Immature natural killer cell (primary cell): ENCODE data around the gene PRODH. TPM values are rescaled to one million over a fixed set of nuclear protein-coding genes. Genes with fewer than 3 reads are reported as not detected.
"Not testable (repeated sequence)": the region's sequence is repeated elsewhere in the genome, so short reads cannot be mapped to it uniquely, and the experiment has no call there.

Experiments
- DNase-seq, 3 donors: peaks; one replicate each; pipeline ENCODE4 v3.0.0; 2022; ENCODE audit warnings: mixed read lengths in 1 of 3
- H3K27ac Mint-ChIP-seq, 6 donors: one replicate each; pipeline ENCODE4 v1.8.0; 2020; ENCODE audit warnings: mixed read lengths in 6 of 6, mild to moderate bottlenecking in 5 of 6, inconsistent platforms in 4 of 6, moderate library complexity in 3 of 6
- H3K27me3 Mint-ChIP-seq, 3 donors: one replicate each; pipeline ENCODE4 v1.8.0; 2020 to 2021; ENCODE audit warnings: low read depth in 3 of 3, mild to moderate bottlenecking in 3 of 3, mixed read lengths in 3 of 3, moderate library complexity in 3 of 3, inconsistent platforms in 1 of 3
- H3K36me3 Mint-ChIP-seq, 3 donors: one replicate each; pipeline ENCODE4 v1.8.0; 2020; ENCODE audit warnings: mixed read lengths in 3 of 3, inconsistent platforms in 2 of 3, mild to moderate bottlenecking in 2 of 3
- H3K4me1 Mint-ChIP-seq, 2 donors: one replicate each; pipeline ENCODE4 v1.8.0; 2020; ENCODE audit warnings: inconsistent platforms in 2 of 2, mild to moderate bottlenecking in 2 of 2, mixed read lengths in 2 of 2, moderate library complexity in 1 of 2
- H3K4me3 Mint-ChIP-seq, 5 donors: one replicate each; pipeline ENCODE4 v1.8.0; 2020; ENCODE audit warnings: mild to moderate bottlenecking in 5 of 5, mixed read lengths in 5 of 5, inconsistent platforms in 3 of 5, moderate library complexity in 3 of 5
- H3K9me3 Mint-ChIP-seq, 6 donors: one replicate each; pipeline ENCODE4 v1.8.0; 2020; ENCODE audit warnings: mild to moderate bottlenecking in 6 of 6, mixed read lengths in 6 of 6, inconsistent platforms in 4 of 6, moderate library complexity in 3 of 6
- polyA plus RNA-seq, 3 donors: library from polyadenylated mRNA; unstranded; fragments of 300-500 nt; fragmentation: Illumina TruSeq; gene quantifications; one replicate each; pipeline ENCODE4 v1.2.3, GENCODE V29; 2021

Gene PRODH
- polyA plus RNA-seq, 3 donors from 2014 or later, result not detected

- not testable (repeated sequence) for H3K27me3 Mint-ChIP-seq, DNase-seq, H3K4me3 Mint-ChIP-seq, H3K9me3 Mint-ChIP-seq, H3K4me1 Mint-ChIP-seq, H3K27ac Mint-ChIP-seq, H3K36me3 Mint-ChIP-seq
Observed at GRCh38 chr22:18961632-18962307, 25.7 kb upstream of the PRODH start.

GRCh38 chr22:18961201-18961600 lies 25.1 kb upstream of the PRODH start:
- H3K9me3 Mint-ChIP-seq, H3K4me3 Mint-ChIP-seq, H3K4me1 Mint-ChIP-seq, H3K36me3 Mint-ChIP-seq, H3K27me3 Mint-ChIP-seq, H3K27ac Mint-ChIP-seq, DNase-seq: not testable (repeated sequence)

- not testable (repeated sequence) for H3K9me3 Mint-ChIP-seq, DNase-seq, H3K27ac Mint-ChIP-seq, H3K4me3 Mint-ChIP-seq, H3K4me1 Mint-ChIP-seq, H3K36me3 Mint-ChIP-seq, H3K27me3 Mint-ChIP-seq
Observed at GRCh38 chr22:18960166-18960820, 24.2 kb upstream of the PRODH start.

DNA sequence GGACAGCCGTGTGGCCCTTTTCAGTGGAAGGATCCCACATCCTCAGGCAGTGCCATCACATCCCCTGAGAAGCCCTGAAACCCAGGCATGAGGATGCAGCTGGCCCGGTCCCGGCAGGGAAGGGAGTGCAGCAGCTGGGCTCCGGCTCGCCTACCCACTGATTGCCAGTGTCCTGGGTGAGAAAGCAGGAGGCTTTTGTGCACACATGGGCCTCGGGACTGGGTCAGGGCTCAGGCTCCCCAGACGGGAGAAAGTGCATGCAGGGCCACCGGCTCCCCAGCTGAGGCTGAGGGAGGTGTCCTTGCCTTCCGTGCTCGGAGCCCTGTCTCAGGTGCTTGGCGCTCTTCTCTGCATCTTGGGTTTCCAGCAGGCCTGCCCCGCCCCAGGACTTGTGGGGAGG lies 23.6 kb upstream of the PRODH start:
- H3K36me3 Mint-ChIP-seq, DNase-seq, H3K9me3 Mint-ChIP-seq, H3K27ac Mint-ChIP-seq, H3K27me3 Mint-ChIP-seq, H3K4me3 Mint-ChIP-seq, H3K4me1 Mint-ChIP-seq: not testable (repeated sequence)

DNA sequence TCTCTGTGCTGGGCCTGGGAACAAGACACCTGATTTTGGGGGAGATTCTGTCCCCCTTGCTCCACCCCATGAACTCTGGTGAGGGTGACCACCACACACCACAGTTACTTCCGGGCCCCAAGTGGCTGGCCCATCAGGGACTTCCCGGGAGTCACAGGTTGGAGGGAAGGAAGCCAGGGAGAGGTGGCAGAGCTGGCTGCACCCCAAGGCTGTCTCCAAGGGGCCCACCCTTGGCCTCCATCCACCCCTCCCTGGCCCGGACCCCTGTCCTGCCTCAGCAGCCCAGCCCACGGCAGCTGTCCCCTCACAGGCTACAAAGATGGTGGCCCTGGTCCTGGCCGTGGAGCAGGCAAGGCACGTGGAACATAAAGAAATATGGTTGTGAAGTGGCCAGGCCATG lies 23.2 kb upstream of the PRODH start:
- H3K27ac Mint-ChIP-seq, H3K4me1 Mint-ChIP-seq, H3K36me3 Mint-ChIP-seq, H3K9me3 Mint-ChIP-seq, H3K27me3 Mint-ChIP-seq, H3K4me3 Mint-ChIP-seq, DNase-seq: not testable (repeated sequence)

DNA sequence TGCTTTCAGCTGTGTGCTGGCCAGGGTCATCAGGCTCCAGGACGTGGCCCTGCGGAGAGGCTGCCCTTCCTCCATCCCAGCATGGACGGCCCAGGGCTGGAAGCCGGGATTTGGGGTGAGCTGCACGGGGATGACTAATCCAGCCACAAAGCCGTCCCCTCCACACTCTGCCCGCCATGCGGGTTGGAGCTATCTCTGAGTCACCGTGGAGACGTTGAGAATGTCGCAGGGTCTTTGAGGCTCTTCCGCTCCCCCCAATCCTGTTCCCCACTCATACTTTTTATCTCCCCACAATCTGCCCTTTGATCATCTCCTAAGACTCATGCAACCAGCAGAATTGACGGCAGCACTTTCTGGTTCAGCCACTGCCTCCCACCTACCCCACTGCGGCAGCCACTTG lies 22.6 kb upstream of the PRODH start:
- DNase-seq, H3K27me3 Mint-ChIP-seq, H3K4me1 Mint-ChIP-seq, H3K27ac Mint-ChIP-seq, H3K9me3 Mint-ChIP-seq, H3K4me3 Mint-ChIP-seq, H3K36me3 Mint-ChIP-seq: not testable (repeated sequence)

DNA sequence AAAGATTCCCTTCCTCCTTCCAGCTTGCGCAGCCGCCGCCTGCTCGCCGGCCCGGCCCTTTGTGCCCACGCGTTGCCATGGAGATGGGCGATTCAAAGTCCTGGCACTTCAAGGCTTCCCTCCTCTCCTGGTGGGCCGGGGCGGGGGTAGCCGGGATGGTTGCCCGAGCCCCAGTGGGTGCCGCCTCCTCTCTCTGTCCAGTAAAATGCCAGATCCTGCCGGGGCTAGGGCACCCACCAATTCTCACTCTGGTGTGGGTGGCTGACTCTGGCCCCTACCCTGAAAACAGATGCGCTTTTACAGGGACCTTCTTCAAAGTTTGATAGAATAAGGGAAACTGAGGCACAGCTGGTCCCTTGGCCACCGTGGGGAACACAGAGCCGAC lies 22.2 kb upstream of the PRODH start:
- H3K9me3 Mint-ChIP-seq, H3K4me3 Mint-ChIP-seq, H3K4me1 Mint-ChIP-seq, H3K27me3 Mint-ChIP-seq, H3K36me3 Mint-ChIP-seq, DNase-seq, H3K27ac Mint-ChIP-seq: not testable (repeated sequence)

GRCh38 chr22:18957621-18958320 lies 21.7 kb upstream of the PRODH start:
- H3K9me3 Mint-ChIP-seq, H3K4me1 Mint-ChIP-seq, DNase-seq, H3K27ac Mint-ChIP-seq, H3K27me3 Mint-ChIP-seq, H3K4me3 Mint-ChIP-seq, H3K36me3 Mint-ChIP-seq: not testable (repeated sequence)

GRCh38 chr22:18956956-18957355 lies 20.9 kb upstream of the PRODH start:
- not testable (repeated sequence) for DNase-seq, H3K4me1 Mint-ChIP-seq, H3K27me3 Mint-ChIP-seq, H3K36me3 Mint-ChIP-seq, H3K27ac Mint-ChIP-seq, H3K4me3 Mint-ChIP-seq, H3K9me3 Mint-ChIP-seq

DNA sequence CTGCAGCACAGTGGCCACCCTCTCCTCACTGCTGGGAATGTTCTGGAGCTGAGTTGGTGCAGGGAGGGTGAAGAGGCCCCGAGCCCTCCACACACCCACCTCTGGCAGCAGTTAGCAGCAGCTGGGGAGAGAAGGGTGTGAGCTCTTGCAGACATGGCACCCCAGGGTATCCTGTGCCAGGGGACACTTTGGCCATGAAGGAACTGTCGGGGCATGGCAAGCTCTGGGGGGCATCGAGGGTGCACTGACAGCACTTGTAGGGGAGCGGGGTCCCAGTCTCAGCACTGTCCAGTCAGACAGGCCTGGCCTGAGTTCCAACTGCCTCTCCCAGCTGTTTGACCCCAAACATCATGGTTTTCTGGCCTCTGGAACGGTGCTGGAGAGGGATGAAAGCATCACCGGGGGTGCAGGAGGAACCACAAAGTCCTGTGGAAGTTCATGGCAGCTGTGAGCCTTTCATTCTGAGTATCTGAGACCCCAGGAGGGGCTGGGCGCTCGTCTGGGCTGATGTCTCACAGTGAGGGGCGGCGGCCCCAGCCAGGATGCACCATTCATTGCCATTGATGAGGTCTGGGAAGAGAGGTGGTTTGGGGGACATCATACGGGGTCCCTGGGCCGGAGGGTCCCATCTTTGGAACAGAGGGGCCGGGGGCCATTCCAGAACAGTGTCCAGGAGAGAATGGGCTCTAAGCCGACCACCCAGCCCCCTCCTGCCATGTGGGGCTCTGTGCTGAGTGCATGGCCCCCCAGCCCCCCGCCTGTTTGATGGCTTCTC lies 20.2 kb upstream of the PRODH start:
- not testable (repeated sequence) for H3K9me3 Mint-ChIP-seq

DNA sequence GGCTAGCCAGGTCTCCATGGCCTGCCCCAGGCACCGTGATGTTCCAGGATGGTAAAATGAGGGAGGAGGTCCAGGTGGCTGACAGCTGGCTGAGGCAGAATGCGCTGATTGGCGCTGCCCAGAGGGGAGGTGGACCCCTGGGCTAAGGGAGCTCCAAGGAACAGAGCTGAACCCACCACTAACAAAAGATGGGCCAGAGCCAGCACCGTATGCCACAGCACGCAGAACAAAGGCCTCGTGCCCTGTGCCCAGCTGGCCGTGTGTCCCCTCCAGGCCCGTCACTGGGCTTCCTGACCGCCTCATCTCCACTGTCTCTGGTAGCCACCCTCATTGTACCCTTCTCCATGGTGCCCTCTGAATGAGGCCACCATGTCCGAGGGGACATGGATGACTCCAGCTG lies 19.6 kb upstream of the PRODH start:
- no peak overlapping the region for H3K27ac Mint-ChIP-seq
- H3K36me3 Mint-ChIP-seq, result no peaks in the 10 kb centered on the region
- H3K9me3 Mint-ChIP-seq, result no peaks in the 10 kb centered on the region
- no peak for DNase-seq
- H3K4me3 Mint-ChIP-seq, result no peak overlapping the region
- H3K4me1 Mint-ChIP-seq, result no peaks in the 10 kb centered on the region
- no peaks in the 10 kb centered on the region for H3K27me3 Mint-ChIP-seq

More for the DNA sequence above, 20.2 kb upstream of the PRODH start:
- not testable (repeated sequence) for H3K4me1 Mint-ChIP-seq, DNase-seq, H3K4me3 Mint-ChIP-seq, H3K27ac Mint-ChIP-seq, H3K36me3 Mint-ChIP-seq, H3K27me3 Mint-ChIP-seq

DNA sequence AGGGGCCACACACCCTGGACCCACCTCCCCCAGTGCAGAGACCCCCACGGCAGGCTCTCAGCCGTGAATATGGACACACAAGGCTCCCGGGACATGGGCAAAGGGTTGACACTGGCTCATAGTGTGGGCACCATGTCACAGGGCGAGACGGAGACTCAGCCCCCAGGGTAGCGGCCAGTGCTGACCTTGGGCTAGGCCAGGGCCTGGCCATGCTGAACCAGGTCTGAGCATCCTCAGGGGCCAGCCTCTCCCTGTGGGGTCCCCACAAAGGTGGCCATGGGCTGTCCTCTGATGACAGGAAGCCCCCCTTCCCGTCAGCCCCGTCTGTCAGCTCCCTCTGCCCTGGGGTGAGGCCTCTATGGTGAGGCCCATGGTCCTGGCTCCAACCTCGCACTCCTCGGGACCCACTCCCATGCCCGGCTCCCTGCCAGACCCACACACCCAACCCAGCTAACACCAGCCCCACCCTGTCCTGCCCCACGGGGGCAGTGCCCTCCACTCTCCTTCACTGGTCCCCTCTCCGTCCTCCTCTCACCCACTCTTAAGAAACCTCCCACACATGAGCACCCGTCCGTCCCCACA lies 19.0 kb upstream of the PRODH start:
- Mint-ChIP-seq H3K4me3 (no peak overlapping the region), H3K9me3 (no peaks in the 10 kb centered on the region), H3K36me3 (no peaks in the 10 kb centered on the region), H3K27me3 (no peaks in the 10 kb centered on the region), H3K4me1 (no peaks in the 10 kb centered on the region), H3K27ac (no peak overlapping the region)
- DNase-seq, result no peak

- not testable (repeated sequence) for H3K27me3 Mint-ChIP-seq, H3K36me3 Mint-ChIP-seq, H3K4me1 Mint-ChIP-seq, H3K27ac Mint-ChIP-seq, H3K4me3 Mint-ChIP-seq, H3K9me3 Mint-ChIP-seq
- peak; percentile 36 to 51 (median 42) for DNase-seq
Observed at GRCh38 chr22:18954303-18954989, 18.4 kb upstream of the PRODH start.
